K562 (cell line): ENCODE results near the gene PTGIS. TPM values are rescaled to one million over a fixed set of nuclear protein-coding genes. Genes with fewer than 3 reads are reported as not detected.

Experiments used
- CEBPZ ChIP-seq: fragments of 150-350 bp; IDR thresholded peaks from 2 replicates; pipeline ENCODE4 v1.6.1; 2014; ENCODE audit warnings: low read depth, mild to moderate bottlenecking, low read length, borderline replicate concordance
- DMBX1 ChIP-seq: fragments of 250-450 bp; sonication (Bioruptor Pico); IDR thresholded peaks from 2 replicates; pipeline ENCODE4 v1.8.0; 2022; ENCODE audit warnings: inconsistent platforms, mild to moderate bottlenecking, moderate library complexity, borderline replicate concordance
- GABPB2 ChIP-seq: fragments of 250-450 bp; sonication (Bioruptor Pico); conservative IDR thresholded peaks from 2 replicates; pipeline ENCODE4 v1.5.1; 2021; ENCODE audit warnings: mild to moderate bottlenecking
- HIVEP1 ChIP-seq: fragments of 250-450 bp; sonication (Bioruptor Pico); IDR thresholded peaks from 2 replicates; pipeline ENCODE4 v1.4.0; 2020; ENCODE audit warnings: mild to moderate bottlenecking
- MAFF ChIP-seq: IDR thresholded peaks from 2 replicates; pipeline ENCODE4 v1.6.1; 2012; ENCODE audit warnings: low read length, improper control_type of control experiment
- MAFK ChIP-seq: IDR thresholded peaks from 2 replicates; pipeline ENCODE4 v1.6.1; 2011; ENCODE audit warnings: low read length, improper control_type of control experiment
- MAZ ChIP-seq, 2 experiments: fragments of 450-650 bp in 1 of 2; sonication (generic) in 1 of 2; formaldehyde crosslinking; IDR thresholded peaks in 1 of 2; conservative IDR thresholded peaks in 1 of 2; 2 replicates each; pipeline versions ENCODE4 v1.4.0 to v1.5.0; 2020; ENCODE audit warnings: mild to moderate bottlenecking in 1 of 2, missing genetic modification reagents in 1 of 2
- PHF8 ChIP-seq: fragments of 200-600 bp; sonication (generic); IDR thresholded peaks from 2 replicates; pipeline ENCODE4 v1.6.1; 2012; ENCODE audit warnings: mixed run types, mild to moderate bottlenecking, inconsistent platforms, low read length, moderate library complexity, borderline replicate concordance
- PTRF ChIP-seq: fragments of 450-650 bp; IDR thresholded peaks from 2 replicates; pipeline ENCODE4 v1.6.1; 2016; ENCODE audit warnings: mild to moderate bottlenecking, missing genetic modification characterization, missing compliant biosample characterization
- SOX6 ChIP-seq: fragments of 450-650 bp; IDR thresholded peaks from 2 replicates; pipeline ENCODE4 v1.6.1; 2014; ENCODE audit warnings: mild to moderate bottlenecking
- SPI1 ChIP-seq: IDR thresholded peaks from 2 replicates; pipeline ENCODE4 v1.6.1; 2011; ENCODE audit warnings: low read depth, low read length, control low read depth, borderline replicate concordance
- SUPT5H ChIP-seq: fragments of 450-650 bp; IDR thresholded peaks from 2 replicates; pipeline ENCODE4 v1.6.1; 2016
- TFAP4 ChIP-seq: sonication (generic); formaldehyde crosslinking; IDR thresholded peaks from 2 replicates; pipeline ENCODE4 v1.8.0; 2022; ENCODE audit warnings: missing genetic modification reagents, mild to moderate bottlenecking, moderate library complexity, borderline replicate concordance
- ZNF316 ChIP-seq: fragments of 450-650 bp; IDR thresholded peaks from 2 replicates; pipeline ENCODE4 v1.6.1; 2016
- ZNF780A ChIP-seq: fragments of 250-450 bp; sonication (Bioruptor Pico); IDR thresholded peaks from 2 replicates; pipeline ENCODE4 v1.5.0; 2021; ENCODE audit warnings: mild to moderate bottlenecking
- ZSCAN32 ChIP-seq: fragments of 450-650 bp; formaldehyde crosslinking; IDR thresholded peaks from 2 replicates; pipeline ENCODE4 v1.4.0; 2020; ENCODE audit warnings: mild to moderate bottlenecking, moderate library complexity
- polyA plus RNA-seq, 8 experiments: library from polyadenylated mRNA; depleted of rRNA in 4 of 8; stranded (reverse) in 5 of 8; unstranded in 3 of 8; fragments of >200 nt; fragmentation: Nextera tagmentation in 2 of 8; fragmentation: Illumina TruSeq in 1 of 8; extraction: Ambion mirVana in 2 of 8; extraction: Trizol in 1 of 8; gene quantifications; 2 replicates each; pipeline versions ENCODE4 v1.2.1 to v1.2.3, GENCODE V29; 2011 to 2014; ENCODE audit warnings: inconsistent platforms in 1 of 8, missing spikeins in 1 of 8
- total RNA-seq, 7 experiments: library from RNA; depleted of rRNA in 6 of 7; stranded (reverse); fragments of >200 nt in 6 of 7; fragmentation: Illumina TruSeq in 2 of 7; extraction: Trizol in 2 of 7; gene quantifications; 2 replicates each; pipeline versions ENCODE4 v1.2.1 to v1.2.3, GENCODE V29; 2011 to 2021; ENCODE audit warnings: low replicate concordance in 1 of 7

Gene PTGIS
- total and polyA plus RNA-seq, 9 of the 15 experiments (the other 6 are each of a cell fraction or from before 2014, with no cell fraction given): not detected

GRCh38 chr20:49543071-49543857 is 24.7 kb downstream of the PTGIS start (continued):
- TF ChIP-seq PHF8: no peak
- TF ChIP-seq ZSCAN32 (CRISPR knock-in tag): no peak
- TF ChIP-seq GABPB2 (CRISPR knock-in tag): no peak
- no peak for TF ChIP-seq SOX6
- no peak for TF ChIP-seq MAZ (CRISPR knock-in tag; conservative IDR thresholded peaks at IDR 0.05 in 1 of 2, IDR thresholded peaks at IDR 0.05 in 1 of 2)
- peak; percentile 93 for TF ChIP-seq ZNF316
- TF ChIP-seq PTRF (tag): no peak
- no peak for TF ChIP-seq DMBX1 (CRISPR knock-in tag)
- TF ChIP-seq ZNF780A: no peak
- no peak for TF ChIP-seq HIVEP1 (CRISPR knock-in tag)
- TF ChIP-seq SPI1: no peak
- no peak for TF ChIP-seq SUPT5H
- peak; percentile 14; the same call in 1 of the 2 replicates for TF ChIP-seq MAFF
- peak; percentile 47; the same call in 1 of the 2 replicates for TF ChIP-seq MAFK
- TF ChIP-seq TFAP4 (CRISPR knock-in tag): no peak
- TF ChIP-seq CEBPZ: no peak
- TF ChIP-seq, all 486 proteins: peak for 5
